ENCODE measurements around the gene TRANK1. TPM values are rescaled to one million over a fixed set of nuclear protein-coding genes. Genes with fewer than 3 reads are reported as not detected.

TRANK1 gene
- total and polyA plus RNA-seq, 2 of the 4 experiments (the other 2 are of a cell fraction): 7.9 to 12.7 TPM

DNA sequence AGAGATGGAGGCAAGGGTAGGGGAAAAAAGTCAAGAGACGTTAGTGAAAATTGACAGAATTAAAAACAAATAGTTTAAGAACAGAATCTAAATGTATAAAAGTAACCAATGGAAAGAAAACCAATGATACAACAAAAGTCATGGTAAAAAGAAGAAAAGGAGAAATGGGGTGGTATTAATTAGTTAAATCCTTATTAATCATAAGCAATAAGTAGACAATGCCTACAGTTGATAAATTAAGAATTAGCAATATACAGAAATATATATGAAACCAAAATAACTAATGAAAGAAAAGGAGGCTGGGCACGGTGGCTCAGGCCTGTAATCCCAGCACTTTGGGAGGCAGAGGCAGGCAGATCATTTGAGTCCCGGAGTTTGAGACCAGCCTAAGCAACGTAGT is 24.2 kb upstream of the TRANK1 start:
- Histone ChIP-seq H3K4ac (ENCODE audit: low read depth, low read length) (no peak overlapping the region), H4K5ac (ENCODE audit: low read depth, low read length) (no peak overlapping the region), H3K4me3 (ENCODE audit: insufficient read depth, low read depth, low read length) (no peak overlapping the region), H3K27me3 (ENCODE audit: control insufficient read depth, insufficient read depth, low read length) (no peaks in the 10 kb centered on the region), H4K8ac (ENCODE audit: low read depth in 2 of 2, low read length in 2 of 2) (peak overlapping the region in 1 of 2 experiments; percentile 77; a peak in 2 of 4 replicates), H3K14ac (replicated peaks; ENCODE audit: low read depth, low read length) (0 out of 2 replicates have a peak overlapping the region, but pooled peaks have one; percentile 36), H2AK9ac (replicated peaks; ENCODE audit: low read depth, low read length, poor library complexity) (no peak overlapping the region), H2AK5ac (ENCODE audit: low read depth, low read length) (no peak overlapping the region), H2BK20ac (ENCODE audit: low read depth, low read length) (no peak overlapping the region), H3K36me3 (ENCODE audit: control insufficient read depth, insufficient read depth, low read length) (no peaks in the 10 kb centered on the region), H2BK120ac (ENCODE audit: low read depth, low read length) (no peak overlapping the region), H3K4me1 (ENCODE audit: control insufficient read depth, insufficient read depth, low read length) (peaks cover 3% of the 10 kb centered on the region), H3K9me1 (ENCODE audit: insufficient read depth, low read length) (0 out of 2 replicates have a peak, but pooled peaks cover 2% of the 10 kb centered on the region), H4K91ac (ENCODE audit: insufficient read depth, low read depth, low read length) (no peak overlapping the region), H3K23ac (ENCODE audit: low read depth, low read length) (no peak overlapping the region), H2AFZ (replicated peaks; ENCODE audit: low read length, poor library complexity) (no peak overlapping the region), H2BK15ac (ENCODE audit: low read depth, low read length) (peak overlapping the region; percentile 64; the same call in 1 of the 3 replicates), H3K4me2 (ENCODE audit: low read depth, low read length) (no peak overlapping the region), H3K79me1 (ENCODE audit: low read depth in 1 of 2, low read length in 2 of 2) (no peaks in the 10 kb centered on the region), H3K9me3 (ENCODE audit: control insufficient read depth, insufficient read depth, low read length) (no peaks in the 10 kb centered on the region), H3K27ac (ENCODE audit: insufficient read depth, low read length) (no peak overlapping the region), H4K20me1 (ENCODE audit: insufficient read depth, low read length) (no peaks in the 10 kb centered on the region), H3K9ac (ENCODE audit: low read depth, low read length) (no peak overlapping the region), H3K56ac (ENCODE audit: extremely low read depth, insufficient read depth, low read length) (no peak overlapping the region), H2BK5ac (ENCODE audit: low read depth, low read length, poor library complexity, severe bottlenecking) (no peak overlapping the region), H3K18ac (ENCODE audit: low read depth, low read length) (no peak overlapping the region)
- no CpG with 5 or more reads among the region's 4 CpGs for WGBS, 2 experiments (ENCODE audit: extremely low coverage in 2 of 2, insufficient read length in 1 of 2)
- CTCF ChIA-PET: interaction anchor here (1.3 kb wide), 1 partner anchor 11 kb away, joined by 4 read pairs; no protein-coding TSS in a partner anchor
- DNase-seq: no peak
- TF ChIP-seq FOS (IDR thresholded peaks at IDR 0.05; ENCODE audit: low read depth, low read length): no peak
- no peak for TF ChIP-seq RAD21 (IDR thresholded peaks at IDR 0.05; ENCODE audit: low read length)
- no peak for TF ChIP-seq CEBPB (IDR thresholded peaks at IDR 0.05; ENCODE audit: low read depth, low read length)
- no peak for TF ChIP-seq SMC3 (IDR thresholded peaks at IDR 0.05; ENCODE audit: low read depth, low read length)
- TF ChIP-seq, protein P1, sequence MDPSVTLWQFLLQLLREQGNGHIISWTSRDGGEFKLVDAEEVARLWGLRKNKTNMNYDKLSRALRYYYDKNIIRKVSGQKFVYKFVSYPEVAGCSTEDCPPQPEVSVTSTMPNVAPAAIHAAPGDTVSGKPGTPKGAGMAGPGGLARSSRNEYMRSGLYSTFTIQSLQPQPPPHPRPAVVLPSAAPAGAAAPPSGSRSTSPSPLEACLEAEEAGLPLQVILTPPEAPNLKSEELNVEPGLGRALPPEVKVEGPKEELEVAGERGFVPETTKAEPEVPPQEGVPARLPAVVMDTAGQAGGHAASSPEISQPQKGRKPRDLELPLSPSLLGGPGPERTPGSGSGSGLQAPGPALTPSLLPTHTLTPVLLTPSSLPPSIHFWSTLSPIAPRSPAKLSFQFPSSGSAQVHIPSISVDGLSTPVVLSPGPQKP (IDR thresholded peaks at IDR 0.05; ENCODE audit: borderline replicate concordance, low read depth, low read length): no peak
- no peak for TF ChIP-seq CHD1 (IDR thresholded peaks at IDR 0.05; ENCODE audit: low read depth, low read length)
- TF ChIP-seq, protein P2, sequence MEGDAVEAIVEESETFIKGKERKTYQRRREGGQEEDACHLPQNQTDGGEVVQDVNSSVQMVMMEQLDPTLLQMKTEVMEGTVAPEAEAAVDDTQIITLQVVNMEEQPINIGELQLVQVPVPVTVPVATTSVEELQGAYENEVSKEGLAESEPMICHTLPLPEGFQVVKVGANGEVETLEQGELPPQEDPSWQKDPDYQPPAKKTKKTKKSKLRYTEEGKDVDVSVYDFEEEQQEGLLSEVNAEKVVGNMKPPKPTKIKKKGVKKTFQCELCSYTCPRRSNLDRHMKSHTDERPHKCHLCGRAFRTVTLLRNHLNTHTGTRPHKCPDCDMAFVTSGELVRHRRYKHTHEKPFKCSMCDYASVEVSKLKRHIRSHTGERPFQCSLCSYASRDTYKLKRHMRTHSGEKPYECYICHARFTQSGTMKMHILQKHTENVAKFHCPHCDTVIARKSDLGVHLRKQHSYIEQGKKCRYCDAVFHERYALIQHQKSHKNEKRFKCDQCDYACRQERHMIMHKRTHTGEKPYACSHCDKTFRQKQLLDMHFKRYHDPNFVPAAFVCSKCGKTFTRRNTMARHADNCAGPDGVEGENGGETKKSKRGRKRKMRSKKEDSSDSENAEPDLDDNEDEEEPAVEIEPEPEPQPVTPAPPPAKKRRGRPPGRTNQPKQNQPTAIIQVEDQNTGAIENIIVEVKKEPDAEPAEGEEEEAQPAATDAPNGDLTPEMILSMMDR (conservative IDR thresholded peaks at IDR 0.05; ENCODE audit: low read depth, low read length): no peak
- no peak for TF ChIP-seq RFX5 (IDR thresholded peaks at IDR 0.05; ENCODE audit: low read depth, low read length)
- no peak for TF ChIP-seq MXI1 (IDR thresholded peaks at IDR 0.05; ENCODE audit: borderline replicate concordance, low read depth, low read length)
- TF ChIP-seq MAFK (IDR thresholded peaks at IDR 0.05; ENCODE audit: low read depth, low read length): no peak
- TF ChIP-seq, protein P3, sequence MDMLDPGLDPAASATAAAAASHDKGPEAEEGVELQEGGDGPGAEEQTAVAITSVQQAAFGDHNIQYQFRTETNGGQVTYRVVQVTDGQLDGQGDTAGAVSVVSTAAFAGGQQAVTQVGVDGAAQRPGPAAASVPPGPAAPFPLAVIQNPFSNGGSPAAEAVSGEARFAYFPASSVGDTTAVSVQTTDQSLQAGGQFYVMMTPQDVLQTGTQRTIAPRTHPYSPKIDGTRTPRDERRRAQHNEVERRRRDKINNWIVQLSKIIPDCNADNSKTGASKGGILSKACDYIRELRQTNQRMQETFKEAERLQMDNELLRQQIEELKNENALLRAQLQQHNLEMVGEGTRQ (IDR thresholded peaks at IDR 0.05; ENCODE audit: low read depth, low read length): no peak
- no peak for TF ChIP-seq POLR2A (IDR thresholded peaks at IDR 0.05; ENCODE audit: low read depth, low read length)
- TF ChIP-seq NFE2L2 (IDR thresholded peaks at IDR 0.05; ENCODE audit: low read depth, low read length): no peak
- no peak for TF ChIP-seq MAZ (IDR thresholded peaks at IDR 0.05; ENCODE audit: borderline replicate concordance, low read depth, low read length)
- TF ChIP-seq BHLHE40 (IDR thresholded peaks at IDR 0.05; ENCODE audit: low read depth, low read length): no peak
- TF ChIP-seq RCOR1 (IDR thresholded peaks at IDR 0.05; ENCODE audit: insufficient replicate concordance, low read length): no peak
- POLR2A ChIA-PET (ENCODE audit: unreplicated experiment): no interaction called here
- dilution Hi-C loops (cut with HindIII; ENCODE audit: low sequenced_read_pairs, unreplicated experiment) (no loop called here), intact Hi-C loops (cut with micrococcal nuclease) (no loop called here), in situ Hi-C loops (cut with MboI; ENCODE audit: low sequenced_read_pairs) (no loop called here)
- no peak for ATAC-seq (ENCODE audit: low read depth)
- no TSS peak for BruUV-seq (replicated peaks)

Measured in IMR-90 (cell line).